ES-I3 (cell line): ENCODE data around the gene ZBTB32.

Experiments used
- H3K36me3 ChIP-seq: 2 replicates; pipeline ENCODE4 v1.6.1; 2013; ENCODE audit warnings: mild to moderate bottlenecking, low read length, control low read depth, moderate library complexity; ENCODE audit not compliant: insufficient read depth
- H3K4me1 ChIP-seq: 2 replicates; pipeline ENCODE4 v1.6.1; 2013; ENCODE audit warnings: mild to moderate bottlenecking, control low read depth, low read length; ENCODE audit not compliant: insufficient read depth
- H3K9ac ChIP-seq: 2 replicates; pipeline ENCODE4 v1.6.1; 2013; ENCODE audit warnings: low read depth, mild to moderate bottlenecking, low read length, moderate library complexity
- H3K9me3 ChIP-seq: 2 replicates; pipeline ENCODE4 v1.6.1; 2013; ENCODE audit warnings: mild to moderate bottlenecking, low read length, moderate library complexity; ENCODE audit not compliant: control insufficient read depth, insufficient read depth

Gene ZBTB32

GRCh38 chr19:35712567-35713505 is 8.5 kb downstream of the ZBTB32 start:
- Histone ChIP-seq H3K36me3 (no peaks in the 10 kb centered on the region), H3K9ac (no peak overlapping the region), H3K4me1 (peaks cover 18% of the 10 kb centered on the region), H3K9me3 (no peaks in the 10 kb centered on the region)

DNA sequence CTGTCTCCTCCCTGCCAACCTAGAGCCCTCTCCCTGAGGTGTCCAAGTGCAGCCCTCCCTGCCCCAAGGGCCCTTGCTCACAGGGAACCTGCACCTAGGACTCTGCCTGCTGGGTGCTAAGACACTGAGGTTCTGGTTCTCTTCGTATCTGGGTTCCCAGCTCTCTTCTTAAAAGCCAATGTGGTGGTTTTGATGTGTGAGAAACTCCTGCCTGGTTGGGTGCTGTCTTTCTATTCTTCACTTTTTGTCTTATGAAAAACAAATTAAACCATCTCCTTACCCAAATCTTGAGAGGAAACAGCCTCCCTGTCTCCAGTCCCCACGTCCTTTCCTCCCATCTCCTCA is 9.1 kb downstream of the ZBTB32 start:
- peaks cover 18% of the 10 kb centered on the region for H3K4me1 ChIP-seq
- no peaks in the 10 kb centered on the region for H3K36me3 ChIP-seq
- H3K9ac ChIP-seq = no peak overlapping the region
- H3K9me3 ChIP-seq = no peaks in the 10 kb centered on the region

DNA sequence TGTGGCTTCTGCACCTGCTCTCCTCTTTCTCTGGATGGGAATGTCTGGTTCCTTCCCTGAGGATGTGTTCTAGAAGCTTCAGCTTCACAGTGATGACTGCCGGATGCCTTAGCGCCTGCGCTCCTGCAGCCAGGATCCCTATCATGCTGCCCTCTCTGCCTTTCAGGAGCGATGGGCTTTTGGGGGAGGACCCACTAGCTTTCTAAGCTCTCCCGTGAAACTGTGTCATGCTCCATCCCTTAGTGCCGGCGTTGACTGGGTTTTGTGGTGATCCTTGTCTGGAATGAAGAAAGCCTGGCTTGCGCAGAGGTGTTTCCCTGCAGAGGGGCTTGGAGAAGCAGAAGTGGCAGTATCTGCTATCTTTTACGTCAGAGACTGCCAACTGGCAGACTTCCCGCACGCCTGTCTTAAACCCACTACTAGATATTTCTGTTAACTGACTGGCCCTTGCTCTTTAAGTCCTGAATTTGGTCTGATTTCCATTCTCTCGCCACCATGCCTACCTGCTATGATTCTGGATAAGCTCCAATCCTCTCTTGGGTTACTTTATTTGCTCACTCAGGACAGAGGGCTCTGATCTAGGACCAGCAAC is 9.6 kb downstream of the ZBTB32 start:
- Histone ChIP-seq H3K36me3 (no peaks in the 10 kb centered on the region), H3K9me3 (no peaks in the 10 kb centered on the region), H3K9ac (no peak overlapping the region), H3K4me1 (peaks cover 18% of the 10 kb centered on the region)

DNA sequence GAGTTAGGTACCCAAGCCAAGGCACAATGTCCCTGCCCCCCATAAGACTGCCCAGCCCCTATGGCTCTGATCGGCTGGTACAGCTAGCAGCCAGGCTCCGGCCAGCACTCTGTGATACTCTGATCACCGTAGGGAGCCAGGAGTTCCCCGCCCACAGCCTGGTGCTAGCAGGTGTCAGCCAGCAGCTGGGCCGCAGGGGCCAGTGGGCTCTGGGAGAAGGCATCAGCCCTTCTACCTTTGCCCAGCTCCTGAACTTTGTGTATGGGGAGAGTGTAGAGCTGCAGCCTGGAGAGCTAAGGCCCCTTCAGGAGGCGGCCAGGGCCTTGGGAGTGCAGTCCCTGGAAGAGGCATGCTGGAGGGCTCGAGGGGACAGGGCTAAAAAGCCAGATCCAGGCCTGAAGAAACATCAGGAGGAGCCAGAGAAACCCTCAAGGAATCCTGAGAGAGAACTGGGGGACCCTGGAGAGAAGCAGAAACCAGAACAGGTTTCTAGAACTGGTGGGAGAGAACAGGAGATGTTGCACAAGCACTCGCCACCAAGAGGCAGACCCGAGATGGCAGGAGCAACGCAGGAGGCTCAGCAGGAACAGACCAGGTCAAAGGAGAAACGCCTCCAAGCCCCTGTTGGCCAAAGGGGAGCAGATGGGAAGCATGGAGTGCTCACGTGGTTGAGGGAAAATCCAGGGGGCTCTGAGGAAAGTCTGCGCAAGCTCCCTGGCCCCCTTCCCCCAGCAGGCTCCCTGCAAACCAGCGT is 10.4 kb downstream of the ZBTB32 start:
- H3K4me1 ChIP-seq = peaks cover 18% of the 10 kb centered on the region
- no peak overlapping the region for H3K9ac ChIP-seq

DNA sequence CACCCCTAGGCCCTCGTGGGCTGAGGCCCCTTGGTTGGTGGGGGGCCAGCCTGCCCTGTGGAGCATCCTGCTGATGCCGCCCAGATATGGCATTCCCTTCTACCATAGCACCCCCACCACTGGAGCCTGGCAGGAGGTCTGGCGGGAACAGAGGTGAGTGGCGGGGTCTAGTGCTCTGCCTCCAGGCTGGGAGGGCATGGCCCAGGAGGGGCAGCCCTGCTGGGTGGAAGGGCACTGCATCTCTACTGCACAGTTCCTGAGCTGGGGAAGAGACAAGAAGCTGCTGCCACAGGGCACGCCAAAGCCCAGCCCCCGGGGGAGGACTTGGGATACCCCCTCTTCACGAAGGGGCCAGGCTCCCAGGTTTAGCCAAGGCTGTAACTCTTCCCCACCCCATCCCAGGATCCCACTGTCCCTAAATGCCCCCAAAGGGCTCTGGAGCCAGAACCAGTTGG is 11.0 kb downstream of the ZBTB32 start:
- Histone ChIP-seq H3K36me3 (no peaks in the 10 kb centered on the region), H3K9me3 (no peaks in the 10 kb centered on the region), H3K9ac (peak overlapping the region; percentile 80), H3K4me1 (peaks cover 15% of the 10 kb centered on the region)

More for the DNA sequence above, 10.4 kb downstream of the ZBTB32 start:
- Histone ChIP-seq H3K36me3 (no peaks in the 10 kb centered on the region), H3K9me3 (no peaks in the 10 kb centered on the region)

GRCh38 chr19:35715981-35716800 is 11.8 kb downstream of the ZBTB32 start:
- H3K36me3 ChIP-seq = no peaks in the 10 kb centered on the region
- H3K4me1 ChIP-seq = peaks cover 7% of the 10 kb centered on the region
- H3K9ac ChIP-seq = peak overlapping the region; percentile 80
- H3K9me3 ChIP-seq = no peaks in the 10 kb centered on the region

DNA sequence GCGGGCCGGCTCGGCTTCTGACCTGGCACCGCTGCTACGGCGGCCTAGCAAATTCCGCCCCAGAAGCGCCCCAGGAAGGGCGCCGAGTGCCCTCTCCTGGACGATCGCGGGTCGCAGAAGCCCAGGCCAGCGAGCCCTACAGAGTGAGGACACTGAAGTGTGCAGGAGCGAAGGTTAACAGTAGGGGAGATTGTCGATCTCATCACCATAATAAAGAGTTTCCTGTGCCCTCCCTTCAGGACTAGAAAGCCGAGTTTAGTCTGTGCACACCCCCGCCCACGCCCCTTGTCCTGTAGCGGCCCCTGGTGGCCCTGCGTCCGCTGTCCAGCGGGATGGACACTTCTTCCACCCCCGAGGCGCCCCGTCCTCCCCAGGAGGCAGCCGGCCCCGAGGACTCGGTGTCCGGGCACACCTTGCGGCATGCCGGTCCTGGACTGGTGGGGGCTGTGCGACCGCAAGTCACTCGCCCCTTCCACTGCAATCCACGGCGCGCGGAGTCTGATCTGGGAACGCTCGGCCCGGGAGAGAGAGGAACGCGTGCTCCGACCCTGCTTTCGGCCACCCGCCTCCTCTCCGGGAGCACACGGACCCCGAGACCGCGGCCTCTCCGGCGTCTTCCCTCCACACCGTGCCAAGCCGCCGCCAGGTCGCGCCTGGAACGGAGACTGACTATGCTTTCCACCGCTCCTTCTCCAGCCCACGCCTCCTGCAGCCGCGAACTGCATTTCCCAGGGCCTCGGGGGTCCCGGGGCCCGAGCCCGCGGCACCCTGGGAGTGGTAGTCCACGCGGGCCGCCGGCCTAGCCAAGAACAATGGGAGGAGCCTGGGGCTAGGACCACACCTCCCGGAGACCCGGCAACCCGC is 12.7 kb downstream of the ZBTB32 start:
- H3K9ac ChIP-seq = peak overlapping the region; percentile 80
- no peaks in the 10 kb centered on the region for H3K36me3 ChIP-seq
- H3K4me1 ChIP-seq = peaks cover 6% of the 10 kb centered on the region
- H3K9me3 ChIP-seq = no peaks in the 10 kb centered on the region

DNA sequence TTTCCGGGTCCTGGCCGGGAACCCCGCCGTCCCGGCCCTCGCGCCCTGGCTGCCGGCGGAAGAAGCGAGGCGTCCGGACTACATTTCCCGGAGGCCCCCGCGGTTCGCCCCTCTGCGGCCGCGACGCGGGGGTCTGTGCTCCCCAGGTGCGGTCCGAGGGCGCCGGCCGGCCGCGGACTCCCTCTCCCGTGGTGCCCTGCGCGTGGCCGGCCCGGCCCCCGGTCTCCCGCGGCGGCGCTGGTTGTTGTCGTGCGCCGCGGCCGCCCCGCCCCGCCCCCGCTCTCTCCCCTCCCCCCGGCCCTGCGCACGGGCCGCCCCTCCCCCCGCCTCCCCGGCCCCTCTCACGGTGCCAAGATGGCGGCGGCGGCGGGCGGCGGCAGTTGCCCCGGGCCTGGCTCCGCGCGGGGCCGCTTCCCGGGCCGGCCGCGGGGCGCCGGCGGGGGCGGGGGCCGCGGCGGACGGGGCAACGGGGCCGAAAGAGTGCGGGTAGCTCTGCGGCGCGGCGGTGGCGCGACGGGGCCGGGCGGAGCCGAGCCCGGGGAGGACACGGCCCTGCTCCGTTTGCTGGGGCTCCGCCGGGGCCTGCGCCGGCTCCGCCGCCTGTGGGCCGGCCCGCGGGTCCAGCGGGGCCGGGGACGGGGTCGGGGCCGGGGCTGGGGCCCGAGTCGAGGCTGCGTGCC is 13.4 kb downstream of the ZBTB32 start, which contains the start of gene KMT2B:
TSS of gene KMT2B (plus strand) at position 339 of the 680 bp plus-strand sequence. CDS start at position 355, 16 bp downstream.
- no peaks in the 10 kb centered on the region; the same call in 1 of the 2 replicates for H3K36me3 ChIP-seq
- H3K4me1 ChIP-seq = peaks cover 6% of the 10 kb centered on the region
- peak within 1 kb of the TSS; percentile 80 for H3K9ac ChIP-seq
- H3K9me3 ChIP-seq = no peaks in the 10 kb centered on the region

- H3K9me3 ChIP-seq = no peaks in the 10 kb centered on the region
- H3K36me3 ChIP-seq = peaks cover 5% of the 10 kb centered on the region; the same call in 1 of the 2 replicates
- H3K9ac ChIP-seq = peak overlapping the region; percentile 55
- peaks cover 6% of the 10 kb centered on the region for H3K4me1 ChIP-seq
Observed at GRCh38 chr19:35718345-35719041, 14.1 kb downstream of the ZBTB32 start.

GRCh38 chr19:35719402-35720162 is 15.2 kb downstream of the ZBTB32 start:
- H3K36me3 ChIP-seq = peaks cover 6% of the 10 kb centered on the region; the same call in 1 of the 2 replicates
- peak overlapping the region; percentile 55; the same call in 1 of the 2 replicates for H3K9ac ChIP-seq
- H3K4me1 ChIP-seq = peaks cover 2% of the 10 kb centered on the region; the same call in 1 of the 2 replicates
- H3K9me3 ChIP-seq = no peaks in the 10 kb centered on the region

DNA sequence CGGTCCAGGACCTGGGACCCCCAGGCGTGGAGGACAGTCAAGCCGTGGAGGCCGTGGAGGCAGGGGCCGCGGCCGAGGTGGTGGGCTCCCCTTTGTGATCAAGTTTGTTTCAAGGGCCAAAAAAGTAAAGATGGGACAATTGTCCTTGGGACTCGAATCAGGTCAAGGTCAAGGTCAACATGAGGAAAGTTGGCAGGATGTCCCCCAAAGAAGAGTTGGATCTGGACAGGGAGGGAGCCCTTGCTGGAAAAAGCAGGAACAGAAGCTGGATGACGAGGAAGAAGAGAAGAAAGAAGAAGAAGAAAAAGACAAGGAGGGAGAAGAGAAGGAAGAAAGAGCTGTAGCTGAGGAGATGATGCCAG is 15.8 kb downstream of the ZBTB32 start:
- no peak overlapping the region for H3K9ac ChIP-seq
- no peaks in the 10 kb centered on the region; the same call in 1 of the 2 replicates for H3K4me1 ChIP-seq
- peaks cover 12% of the 10 kb centered on the region; the same call in 1 of the 2 replicates for H3K36me3 ChIP-seq
- H3K9me3 ChIP-seq = no peaks in the 10 kb centered on the region
